A204.1 (cell line): ENCODE results near the gene TRABD2B.

ENCODE experiments used
- FAIRE-seq: peaks from 2 replicates; lab custom pipeline; 2012; peaks lifted over from hg19 to GRCh38; lab: Jason Lieb, UNC

TRABD2B gene

DNA sequence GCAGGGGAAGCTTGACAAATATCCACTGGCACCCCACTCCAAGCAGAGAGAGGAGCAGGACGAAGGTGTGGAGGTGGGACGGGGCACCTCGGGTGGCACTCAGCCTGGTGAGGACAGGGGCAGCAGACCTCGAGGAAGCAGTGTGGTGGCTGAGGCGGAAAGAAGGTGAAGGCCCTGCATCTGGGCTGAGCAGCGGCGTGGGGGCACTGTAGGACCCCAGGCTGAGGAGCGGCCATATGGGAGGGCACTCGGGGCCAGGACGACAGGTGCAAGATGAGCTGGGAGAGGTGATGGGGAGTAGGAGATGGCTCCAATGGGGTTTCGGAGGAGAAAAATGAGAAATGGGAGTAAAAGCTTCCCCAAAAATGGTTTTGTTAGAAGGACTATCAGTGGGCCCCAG is 224.9 kb downstream of the TRABD2B start:
- FAIRE-seq, result no peak

DNA sequence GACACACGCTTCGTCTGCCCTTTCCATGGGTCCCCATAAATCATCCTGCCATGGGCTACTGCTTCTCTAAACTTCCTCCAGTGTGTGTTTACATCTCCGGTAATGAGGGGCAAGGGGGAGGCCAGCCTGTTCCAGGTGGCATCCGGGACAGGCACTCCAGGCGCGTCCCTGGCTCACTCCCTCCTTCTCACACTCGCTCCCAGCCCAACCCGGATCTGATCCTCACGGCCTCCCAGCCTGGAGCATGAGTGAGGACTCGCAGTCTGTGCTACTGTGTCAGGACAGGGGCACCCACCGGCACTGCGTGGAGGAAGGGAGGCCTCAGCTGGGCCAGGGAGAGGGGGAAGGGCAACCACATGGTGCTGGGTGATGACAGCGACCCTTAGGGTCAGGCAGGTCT is 225.4 kb downstream of the TRABD2B start:
- FAIRE-seq, result no peak

GRCh38 chr1:47769983-47770382 is 227.2 kb downstream of the TRABD2B start:
- FAIRE-seq, result no peak

DNA sequence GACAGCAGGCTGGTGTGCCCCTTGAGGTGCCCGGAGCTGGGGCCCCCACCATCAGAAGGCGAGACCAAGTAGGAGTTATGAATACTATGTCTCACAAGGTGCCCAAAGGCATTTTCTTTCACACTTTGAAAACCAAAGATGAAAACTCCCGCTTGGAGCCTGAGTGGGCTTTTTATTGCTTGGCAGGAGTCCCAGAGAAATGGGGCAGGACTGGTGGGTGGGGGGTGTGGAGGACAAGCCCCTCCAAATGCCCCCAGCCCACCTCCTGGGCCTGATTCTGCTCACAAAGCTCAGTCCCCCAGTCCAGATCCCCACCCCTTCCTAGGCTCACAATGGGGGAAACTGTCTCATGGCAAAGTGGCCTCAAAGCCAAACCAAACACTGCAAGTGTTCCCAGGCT is 227.9 kb downstream of the TRABD2B start:
- no peak for FAIRE-seq

GRCh38 chr1:47767741-47768100 is 229.5 kb downstream of the TRABD2B start:
- no peak for FAIRE-seq

DNA sequence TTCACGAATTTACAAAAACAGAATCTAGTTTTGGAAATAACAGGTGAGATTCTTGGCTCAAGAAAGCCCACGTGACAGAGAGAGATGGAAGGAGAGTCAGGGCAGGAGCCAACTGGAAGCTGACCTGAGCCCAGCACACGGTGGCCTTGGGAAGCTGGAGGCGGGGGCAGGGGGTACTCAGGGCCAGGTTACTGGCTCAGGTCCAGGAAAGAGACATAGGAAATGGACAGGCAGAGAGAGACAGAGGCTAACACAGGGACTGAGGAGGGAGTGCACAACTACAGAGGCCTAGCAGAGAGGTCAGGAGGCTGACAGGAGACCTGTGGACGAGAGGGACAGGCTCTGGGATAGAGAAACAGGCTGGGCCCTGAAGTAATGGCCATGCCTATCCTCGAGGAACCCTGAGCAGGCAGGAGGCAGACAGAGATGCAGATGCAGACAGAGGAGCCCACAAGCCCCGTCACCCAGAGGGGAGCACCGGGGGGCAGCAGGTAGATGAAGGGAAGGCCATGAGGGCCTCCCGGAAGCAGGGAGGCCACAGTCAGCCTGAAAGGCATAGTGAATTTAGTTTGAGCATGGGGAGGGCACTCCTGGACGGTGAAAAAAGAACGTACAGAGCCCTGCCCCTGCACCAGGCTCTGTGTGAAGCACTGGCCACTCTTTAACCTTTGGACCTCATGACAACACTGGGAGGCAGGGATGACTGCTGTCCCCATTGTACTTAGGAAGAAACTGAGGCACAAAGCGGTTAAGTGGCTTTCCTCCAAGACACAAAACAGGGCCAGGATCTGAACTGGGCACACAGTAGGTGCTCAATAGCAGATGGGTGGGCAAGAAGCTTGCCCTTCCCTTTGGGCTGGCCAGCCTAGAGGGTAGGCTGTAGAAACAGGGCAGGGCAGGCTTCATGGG is 230.1 kb downstream of the TRABD2B start:
- no peak for FAIRE-seq

- no peak for FAIRE-seq
Measured at GRCh38 chr1:47765742-47766485, 231.3 kb downstream of the TRABD2B start.

DNA sequence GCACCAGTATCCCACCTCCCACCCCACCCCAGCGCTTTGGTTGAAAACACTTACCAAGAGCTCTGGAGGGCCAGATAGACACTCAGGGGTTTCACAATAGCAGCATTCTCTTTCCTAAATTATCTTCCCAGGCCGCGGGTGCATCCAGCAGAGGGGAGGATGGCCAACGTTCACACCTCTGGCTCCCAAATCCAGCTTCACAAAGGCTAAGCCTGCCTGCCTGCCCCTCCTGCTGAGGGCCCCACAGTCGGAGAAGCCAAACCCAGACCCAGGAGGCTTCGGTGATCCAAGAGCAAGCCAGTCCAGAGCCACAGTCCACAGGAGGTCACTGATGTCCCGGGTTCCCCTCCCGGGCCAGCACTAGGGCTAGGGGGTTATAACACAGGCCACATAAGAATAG is 231.9 kb downstream of the TRABD2B start:
- no peak for FAIRE-seq

GRCh38 chr1:47764461-47765046 is 232.6 kb downstream of the TRABD2B start:
- FAIRE-seq, result no peak

- no peak for FAIRE-seq
Measured at GRCh38 chr1:47763591-47764171, 233.5 kb downstream of the TRABD2B start.

- FAIRE-seq, result no peak
Measured at GRCh38 chr1:47761974-47762373, 235.2 kb downstream of the TRABD2B start.

DNA sequence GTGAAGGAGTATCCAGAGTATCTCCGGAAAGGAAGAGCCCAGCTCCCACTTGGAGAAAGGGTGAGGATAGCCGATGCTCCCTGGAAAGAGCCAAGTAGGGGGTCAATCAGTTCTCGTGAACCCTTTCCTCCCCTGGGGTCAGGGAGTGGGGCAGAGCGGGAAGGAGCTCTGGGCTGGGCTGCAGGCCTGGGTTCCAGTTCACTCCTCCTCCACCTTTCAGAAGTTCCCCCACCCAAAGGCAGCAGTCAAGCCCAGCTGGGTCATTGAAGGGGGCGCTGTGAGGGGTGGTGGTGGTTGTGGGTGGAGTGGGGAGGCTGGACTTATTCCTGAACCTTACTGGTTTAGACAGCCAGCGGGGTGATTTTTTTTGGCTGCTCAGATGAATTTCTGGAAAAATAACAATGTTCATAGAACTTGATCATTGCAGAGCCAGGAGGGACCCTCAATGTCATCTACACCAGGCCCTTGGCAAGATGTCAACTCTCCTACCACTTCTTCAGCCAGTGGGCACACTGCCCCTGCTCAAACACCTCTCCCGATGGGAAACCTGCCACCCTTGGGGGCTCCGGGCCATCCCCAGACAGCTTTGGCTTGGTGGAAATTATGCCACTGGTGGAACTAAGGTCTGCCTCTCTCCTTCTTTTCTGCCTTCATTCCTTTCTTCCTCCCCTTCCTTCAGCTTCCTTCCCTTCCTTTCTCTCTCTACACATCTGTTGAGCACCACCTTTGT is 235.8 kb downstream of the TRABD2B start:
- no peak for FAIRE-seq

DNA sequence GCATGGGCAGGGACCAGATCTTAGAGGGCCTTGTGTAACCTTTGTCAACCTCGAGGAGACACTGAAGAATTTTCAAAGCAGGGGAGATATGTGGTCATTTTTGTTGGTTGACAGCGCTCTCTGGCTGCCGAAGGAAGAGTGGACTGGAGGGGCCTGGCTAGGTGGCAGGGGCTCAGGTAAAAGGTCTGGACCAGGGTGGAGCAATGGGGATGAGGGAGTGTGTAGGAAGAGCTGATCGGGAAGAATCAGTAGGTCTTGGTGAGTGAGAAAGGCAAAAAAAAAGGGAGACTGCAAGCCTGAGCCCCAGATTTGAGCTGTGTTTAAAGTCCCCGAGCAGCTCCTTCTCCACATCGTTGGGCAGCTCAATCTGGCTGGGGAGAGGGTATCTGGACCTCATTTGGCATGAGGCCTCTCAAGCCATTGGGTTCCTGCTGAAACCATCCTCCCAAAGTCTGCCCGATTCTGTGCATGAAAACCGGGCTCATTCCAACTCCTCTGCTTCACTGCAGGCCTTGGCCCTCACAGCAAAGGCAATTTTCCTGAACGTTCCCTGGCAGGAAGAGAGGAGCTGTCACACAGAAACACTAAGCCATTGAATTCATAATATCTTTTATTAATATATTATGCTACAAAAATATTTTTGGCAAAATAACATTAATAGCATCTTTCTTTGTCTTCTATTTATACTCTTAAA is 237.1 kb downstream of the TRABD2B start:
- FAIRE-seq, result no peak

DNA sequence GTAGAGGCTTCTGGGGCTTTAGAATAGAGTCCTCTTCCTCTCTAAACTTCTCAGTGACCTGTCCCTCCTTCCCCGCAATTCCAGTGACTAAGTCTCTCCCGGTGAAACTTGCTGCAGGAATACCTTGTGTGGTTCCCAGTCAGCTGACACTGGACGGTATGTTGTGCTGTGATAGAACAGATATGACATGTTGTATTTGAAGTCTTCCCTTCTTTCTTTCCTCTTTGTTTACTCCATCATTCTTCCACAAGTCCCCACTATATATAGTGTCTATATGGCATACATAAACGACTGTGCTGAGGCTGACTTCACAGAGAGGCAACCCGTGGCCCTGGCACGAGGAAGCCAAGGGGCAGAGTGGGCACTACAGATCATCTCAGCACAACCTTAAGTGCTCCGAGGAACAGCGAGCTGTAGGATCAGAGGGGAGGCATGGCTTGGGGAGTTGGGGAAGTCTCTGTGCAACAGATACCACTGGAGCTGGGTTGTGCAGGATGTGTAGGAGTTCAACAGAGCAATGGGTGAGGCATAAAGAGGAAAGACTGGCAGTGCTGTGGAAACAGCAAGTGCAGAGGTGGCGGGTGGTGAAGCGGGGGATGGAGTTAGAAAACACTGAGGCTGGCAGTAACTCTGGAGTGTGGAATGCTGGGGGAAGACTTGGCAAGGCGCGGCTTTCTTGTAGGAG is 237.8 kb downstream of the TRABD2B start:
- FAIRE-seq, result no peak

DNA sequence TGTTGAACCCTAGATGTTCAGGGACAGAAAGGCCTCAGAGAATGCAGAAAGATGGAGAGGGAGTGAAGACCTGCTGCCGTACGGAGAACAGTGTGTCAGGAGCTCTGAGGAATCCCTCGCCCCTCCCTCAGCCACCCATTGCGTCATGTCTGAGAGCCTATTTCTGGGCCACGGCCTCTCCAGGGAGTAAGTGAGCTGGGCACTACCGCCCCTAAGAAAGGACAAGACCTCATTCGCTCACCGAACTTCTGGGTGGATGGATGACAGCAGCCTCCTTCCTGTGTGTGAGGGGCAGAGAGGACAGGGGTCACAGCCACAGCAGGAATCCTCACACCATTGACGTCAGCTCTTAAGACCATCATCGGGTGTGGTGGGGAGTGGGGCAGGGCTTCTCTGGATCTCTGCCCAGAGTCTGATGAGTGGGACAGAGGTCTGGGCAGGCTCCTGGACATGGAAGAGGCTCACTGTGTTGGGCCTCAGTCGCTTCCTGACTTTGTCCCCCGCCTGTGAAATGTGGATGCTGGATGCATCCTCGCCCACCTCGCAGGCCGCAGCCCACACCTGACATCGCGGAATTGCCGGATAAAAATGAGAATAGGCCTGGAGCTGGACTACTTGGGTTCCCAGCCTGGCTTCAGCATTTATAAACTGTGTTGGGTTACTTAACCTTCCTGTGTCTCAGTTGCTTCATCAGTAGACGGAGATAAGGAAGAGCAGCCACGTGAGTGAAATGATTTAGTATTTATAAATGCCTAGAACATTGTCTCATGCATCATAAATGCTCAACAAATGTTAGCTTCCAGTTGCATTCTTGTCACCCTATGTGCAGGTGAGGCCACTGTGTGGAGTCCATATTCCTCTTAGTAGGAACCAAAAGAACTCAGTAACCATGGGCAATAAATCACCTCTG is 238.6 kb downstream of the TRABD2B start:
- no peak for FAIRE-seq

- FAIRE-seq, result no peak
Measured at GRCh38 chr1:47757226-47757975, 239.8 kb downstream of the TRABD2B start.

GRCh38 chr1:47756411-47756810 is 240.8 kb downstream of the TRABD2B start:
- FAIRE-seq, result no peak

DNA sequence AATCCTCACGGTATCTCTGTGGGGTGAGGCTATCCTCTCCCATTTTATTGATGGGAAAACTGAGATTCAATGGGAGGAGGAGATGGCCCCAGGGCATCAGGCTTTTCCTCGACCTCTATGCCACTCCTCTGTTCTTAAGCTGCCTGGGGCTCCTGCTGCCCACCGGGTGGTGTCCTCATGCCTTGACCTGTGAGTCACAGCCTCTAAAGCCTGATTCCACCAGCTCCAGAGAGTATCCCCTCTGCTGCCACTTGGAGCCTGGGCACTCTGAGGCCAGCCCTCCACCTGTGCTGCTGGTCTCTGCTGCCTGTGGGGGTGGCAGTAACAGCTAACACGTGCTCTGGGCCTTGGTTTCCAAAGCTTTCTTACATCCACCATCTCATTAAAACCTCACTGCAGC is 241.2 kb downstream of the TRABD2B start:
- FAIRE-seq, result no peak
